Lower leg skin (tissue), 3 donors: ENCODE measurements around the gene MCHR1.

Experiments used
- CTCF ChIP-seq, 3 donors: fragments of 450-650 bp; IDR thresholded peaks; one replicate each; pipeline ENCODE4 v1.5.1; 2016; ENCODE audit warnings: antibody characterized with exemption in 3 of 3, mild to moderate bottlenecking in 3 of 3, moderate library complexity in 2 of 3
- POLR2A ChIP-seq, 2 donors: fragments of 450-650 bp; IDR thresholded peaks; one replicate each; pipeline ENCODE4 v1.6.1; 2016 to 2017; ENCODE audit warnings: antibody characterized with exemption in 2 of 2, mild to moderate bottlenecking in 1 of 2, moderate library complexity in 1 of 2

GRCh38 chr22:40721266-40721665 is 42.0 kb downstream of the MCHR1 start:
- no peak for TF ChIP-seq CTCF (IDR thresholded peaks at IDR 0.05)
- TF ChIP-seq POLR2A (IDR thresholded peaks at IDR 0.05), result no peak
